Stimulated activated CD8-positive, alpha-beta memory T cell treated with anti-CD3 and anti-CD28 coated beads, Interleukin-7, amount 100 ng/mL, for 48 hours (primary cell): ENCODE data around the gene FBXL17.

Experiments used
- DNase-seq, 2 donors: peaks; one replicate each; pipeline ENCODE4 v3.0.0-alpha.2; 2020; ENCODE audit warnings: low read depth in 1 of 2; ENCODE audit errors: extremely low read depth in 1 of 2

The FBXL17 gene

DNA sequence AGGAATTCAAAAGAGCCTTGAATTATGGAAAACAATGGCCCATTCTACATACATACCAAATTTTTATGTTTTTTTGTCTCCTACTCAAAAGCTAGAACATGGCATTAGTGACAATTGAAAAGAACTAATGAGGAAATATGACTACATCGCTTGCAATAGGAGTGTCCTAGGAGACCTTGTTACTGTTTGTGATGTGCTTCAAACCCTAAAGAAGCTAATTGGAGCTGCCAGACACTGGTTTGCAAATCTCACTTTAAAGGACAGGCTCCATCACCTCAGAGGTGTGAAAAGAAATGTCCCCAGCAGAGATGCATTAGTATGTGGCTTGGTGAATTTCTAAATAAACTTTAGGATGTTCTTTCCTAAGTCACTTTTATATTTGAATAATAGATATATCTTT is 356.9 kb downstream of the FBXL17 start:
- DNase-seq, result no peak

DNA sequence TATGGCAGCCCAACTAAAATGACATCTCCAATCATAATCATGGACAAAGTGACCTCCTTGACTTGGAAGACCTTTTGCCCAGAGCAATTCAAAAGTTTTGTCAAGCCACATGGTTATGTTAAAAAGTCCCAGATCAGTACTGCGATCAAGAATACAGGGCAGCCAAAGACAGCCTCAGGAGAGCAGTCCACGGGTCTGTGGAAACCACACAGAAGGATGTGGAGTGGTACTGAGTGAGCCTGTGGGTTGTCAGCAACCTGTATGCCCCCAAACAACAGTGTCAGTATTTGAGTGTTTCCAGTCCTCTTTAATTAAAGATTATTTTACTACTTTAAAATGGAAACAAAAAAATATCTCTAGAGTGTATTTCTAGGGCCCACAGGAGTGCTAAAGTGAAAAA is 365.8 kb downstream of the FBXL17 start:
- no peak for DNase-seq

DNA sequence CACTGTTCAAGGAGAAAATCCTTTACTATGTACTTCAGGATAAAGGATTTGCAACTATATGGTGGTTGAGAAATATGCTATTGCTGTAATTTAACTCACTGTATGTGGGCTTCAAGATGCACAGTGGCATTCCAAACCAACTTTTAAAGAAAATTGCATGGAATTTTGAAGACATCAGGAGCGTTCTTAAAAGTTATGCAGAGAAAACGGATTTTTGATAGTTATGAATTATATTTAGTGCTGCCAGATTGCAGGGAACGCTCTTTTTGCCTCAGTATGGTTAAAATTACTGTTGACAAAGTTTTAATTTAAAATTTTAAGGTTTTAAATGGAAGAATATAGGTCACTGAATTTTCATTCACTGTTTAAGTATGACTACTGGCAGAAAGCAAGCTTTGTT is 375.1 kb downstream of the FBXL17 start:
- no peak for DNase-seq

DNA sequence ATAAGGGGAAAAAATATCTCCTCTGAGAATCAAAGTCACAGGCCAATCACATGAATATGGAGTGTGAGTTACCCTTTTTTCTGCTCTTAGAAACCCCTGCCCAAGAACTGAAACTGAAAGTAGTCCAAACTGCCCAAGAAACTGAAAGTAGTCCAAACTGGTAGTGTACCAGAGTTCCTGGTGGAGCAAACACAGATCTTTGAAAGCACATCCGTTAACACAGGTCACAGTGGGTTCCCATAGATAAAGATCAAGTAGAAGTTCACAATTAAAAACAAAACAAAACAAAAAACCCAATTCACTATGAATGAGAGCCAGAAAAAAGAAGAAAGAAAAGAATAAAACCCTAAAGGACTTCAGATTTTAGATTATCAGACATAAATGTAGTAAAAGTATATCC is 378.7 kb downstream of the FBXL17 start:
- no peak for DNase-seq

DNA sequence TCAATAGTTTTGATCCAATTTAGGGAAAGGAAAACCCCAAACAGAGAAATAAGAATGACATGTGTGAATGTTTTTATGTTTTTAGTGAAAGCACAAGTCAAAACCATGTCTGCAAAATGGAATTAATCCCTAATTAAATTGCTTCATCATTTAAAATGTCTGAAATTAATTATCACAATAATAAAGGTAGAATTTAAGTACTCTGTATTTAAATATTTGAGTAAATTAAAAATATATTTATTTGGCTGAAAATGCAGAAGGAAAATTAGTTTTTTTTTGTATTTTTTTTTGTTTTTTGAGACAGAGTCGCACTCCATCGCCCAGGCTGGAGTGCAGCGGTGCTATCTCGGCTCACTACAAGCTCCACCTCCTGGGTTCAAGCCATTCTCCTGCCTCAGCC is 380.7 kb downstream of the FBXL17 start:
- DNase-seq, result no peak

DNA sequence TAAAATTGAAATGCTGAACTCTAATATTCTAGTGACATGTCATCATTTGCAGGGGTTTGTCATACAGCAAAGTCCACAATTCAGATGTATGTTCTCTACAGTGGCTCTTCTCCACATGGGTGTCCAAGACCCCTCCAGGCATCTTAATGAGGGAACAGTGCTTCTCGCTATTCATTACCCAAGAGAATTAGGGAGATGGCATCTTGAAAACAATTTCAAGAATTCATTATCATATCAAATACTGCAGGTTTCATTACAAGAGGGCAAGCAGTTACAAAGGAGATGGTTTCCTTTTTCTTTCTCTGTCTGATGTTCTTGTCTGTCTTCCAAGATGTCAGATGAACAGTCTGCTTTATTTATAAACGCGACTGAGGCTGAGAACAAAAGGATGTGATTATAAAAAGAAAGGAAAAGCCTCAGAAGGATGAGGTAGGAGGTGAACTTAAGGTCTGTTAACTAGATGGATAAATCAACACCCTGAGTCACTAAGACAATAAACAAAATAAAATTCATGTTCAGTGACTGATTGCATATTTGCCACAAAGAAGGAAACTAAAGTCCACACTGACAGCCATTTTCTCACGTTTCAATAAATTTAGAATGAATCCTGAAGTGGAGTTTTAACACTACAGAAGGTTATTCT is 384.4 kb downstream of the FBXL17 start:
- DNase-seq, result no peak

DNA sequence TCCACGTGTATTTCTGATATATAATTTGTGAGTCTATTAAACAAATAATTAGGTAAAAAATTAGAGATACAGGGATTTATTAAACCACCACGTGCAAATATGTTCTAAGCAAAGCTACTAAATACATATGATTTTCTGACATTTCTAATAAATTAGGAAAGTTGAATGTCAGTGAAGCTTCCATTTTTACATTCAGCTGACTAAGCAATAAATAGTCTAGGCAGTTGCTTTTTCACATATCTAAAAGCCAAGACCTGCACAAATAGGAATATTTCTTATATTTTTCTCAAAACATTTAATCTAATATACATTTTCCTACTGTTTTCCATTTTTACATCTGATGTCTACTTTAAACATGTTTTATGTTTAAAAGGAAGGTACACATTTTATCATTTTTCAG is 388.6 kb downstream of the FBXL17 start:
- no peak for DNase-seq

DNA sequence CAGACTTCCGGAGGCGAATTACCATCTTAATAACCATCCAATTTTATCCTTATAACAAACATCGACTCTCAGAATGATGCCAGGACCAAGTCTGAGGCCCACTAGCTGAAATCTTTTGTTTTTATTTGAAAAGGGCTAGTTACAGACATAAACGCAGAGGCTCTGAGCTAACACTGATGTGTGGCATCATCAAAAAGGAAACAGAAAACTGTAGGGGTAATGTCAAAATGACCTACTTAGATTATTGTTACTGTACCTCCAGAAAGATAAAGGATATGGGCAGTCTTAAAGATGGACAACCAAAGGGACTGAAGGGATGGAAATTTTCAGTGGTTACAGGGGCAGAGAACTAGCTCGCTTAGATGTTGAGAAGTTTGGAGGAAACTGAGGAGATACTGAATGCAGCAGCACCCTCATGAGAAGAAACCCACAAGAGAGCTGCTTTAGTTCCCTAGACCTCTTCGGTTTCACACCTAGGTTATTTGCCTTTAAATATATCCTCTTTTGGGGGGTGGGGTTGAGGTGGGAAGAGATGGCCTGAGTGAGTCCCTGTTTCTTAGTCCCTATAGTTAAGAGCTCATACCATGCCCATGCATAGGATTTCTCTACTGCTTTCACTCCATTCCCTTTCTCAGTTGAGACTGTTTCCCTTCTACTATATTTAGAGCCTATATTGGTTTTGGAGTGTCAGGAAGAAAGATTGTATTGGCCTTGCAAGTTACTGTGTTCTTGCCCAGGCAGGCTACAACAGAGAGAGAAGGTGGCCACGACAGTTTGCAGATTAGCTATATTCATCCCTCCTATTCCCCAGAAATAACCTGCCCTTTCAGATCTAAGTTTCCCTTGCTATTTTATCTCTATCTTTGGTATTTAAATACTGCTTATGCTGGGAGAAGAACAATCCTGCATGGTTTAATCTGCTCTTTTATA is 390.8 kb downstream of the FBXL17 start:
- no peak for DNase-seq

DNA sequence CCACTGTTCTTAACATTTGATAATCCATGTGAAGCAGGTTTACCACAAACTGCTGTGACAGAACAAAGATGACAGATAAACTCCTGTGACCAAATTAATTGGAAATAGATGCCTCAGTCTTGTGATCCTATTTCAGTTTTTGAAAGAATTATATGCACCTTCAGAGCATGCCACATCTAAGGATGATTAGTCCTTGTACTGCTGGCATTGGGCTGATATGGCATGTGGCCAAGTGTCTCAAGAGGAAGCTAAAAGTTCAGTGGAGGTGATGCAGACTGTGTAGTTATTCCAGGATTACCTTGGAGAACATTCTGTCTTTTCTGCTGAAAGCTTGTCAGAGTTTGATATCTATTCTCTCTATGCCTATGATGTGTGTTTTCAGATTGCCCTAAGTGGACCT is 396.8 kb downstream of the FBXL17 start:
- DNase-seq, result no peak

DNA sequence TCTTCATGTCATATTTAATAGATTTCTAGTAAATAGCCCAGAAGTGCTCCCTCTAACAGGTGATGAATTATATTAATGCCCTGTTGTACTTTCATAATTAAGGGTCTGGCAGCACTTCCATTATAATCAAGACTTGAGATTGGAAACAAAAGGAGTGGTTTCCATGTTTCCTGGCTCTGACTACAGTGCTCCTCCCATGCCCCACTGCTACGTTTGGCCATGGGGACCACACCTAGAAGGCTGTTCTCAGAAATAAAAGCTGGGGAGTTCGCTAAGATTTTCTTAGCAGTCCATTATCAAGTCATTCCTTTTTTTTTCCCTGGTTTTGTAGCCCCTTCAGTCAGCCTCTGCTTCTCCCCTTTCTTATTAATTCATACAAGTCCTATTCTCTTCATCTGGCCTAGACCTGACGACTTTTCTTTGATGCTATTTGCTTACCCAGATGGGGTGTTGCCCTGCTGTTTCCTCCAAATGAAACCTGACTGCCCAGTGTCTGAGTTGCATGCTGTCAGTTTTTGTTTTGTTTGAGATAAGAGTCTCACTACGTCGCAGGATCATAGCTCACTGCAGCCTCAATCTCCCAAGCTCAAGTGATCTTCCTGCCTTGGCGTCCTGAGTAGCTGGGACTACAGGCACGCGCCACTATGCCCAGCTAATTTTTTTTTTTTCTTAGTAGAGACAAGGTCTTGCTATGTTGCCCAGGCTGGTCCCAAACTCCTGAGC is 399.0 kb downstream of the FBXL17 start:
- no peak for DNase-seq

DNA sequence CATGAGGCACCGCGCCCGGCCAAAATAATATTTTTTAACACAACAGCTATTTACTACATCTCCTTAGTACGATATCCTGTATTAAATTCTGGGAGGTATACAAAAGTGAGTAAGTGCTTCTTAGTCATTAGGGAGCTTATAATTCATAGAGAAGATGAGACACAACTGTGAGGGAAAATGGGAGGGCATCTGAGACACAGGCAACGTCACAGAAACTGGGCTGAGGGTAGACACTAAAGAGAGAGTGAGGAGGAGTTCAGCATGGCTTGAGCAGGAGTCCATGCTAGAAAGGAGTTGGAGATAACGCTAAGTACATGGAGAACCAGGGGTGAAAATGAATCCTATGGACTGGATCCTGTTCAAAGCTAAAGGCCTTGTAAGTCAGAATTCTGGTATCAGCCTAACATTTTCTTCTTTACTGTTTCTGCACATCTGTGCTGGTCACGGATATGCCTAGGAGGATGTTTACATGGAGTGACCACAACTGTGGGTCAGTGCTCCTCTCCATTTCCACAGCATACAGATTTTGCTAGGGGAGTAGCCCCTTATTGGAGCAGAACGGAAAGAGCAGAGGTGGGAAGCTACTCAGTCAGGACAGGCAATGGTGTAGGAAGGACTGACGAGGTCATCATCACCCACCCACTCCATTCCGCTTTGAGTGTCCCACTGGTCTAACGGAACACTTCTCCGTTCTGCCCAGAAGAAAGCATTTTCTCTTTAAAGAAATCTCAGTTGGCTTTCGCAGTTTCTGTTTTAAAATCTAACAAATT is 400.8 kb downstream of the FBXL17 start:
- DNase-seq, result peak in 1 of 2 donors; percentile 2

DNA sequence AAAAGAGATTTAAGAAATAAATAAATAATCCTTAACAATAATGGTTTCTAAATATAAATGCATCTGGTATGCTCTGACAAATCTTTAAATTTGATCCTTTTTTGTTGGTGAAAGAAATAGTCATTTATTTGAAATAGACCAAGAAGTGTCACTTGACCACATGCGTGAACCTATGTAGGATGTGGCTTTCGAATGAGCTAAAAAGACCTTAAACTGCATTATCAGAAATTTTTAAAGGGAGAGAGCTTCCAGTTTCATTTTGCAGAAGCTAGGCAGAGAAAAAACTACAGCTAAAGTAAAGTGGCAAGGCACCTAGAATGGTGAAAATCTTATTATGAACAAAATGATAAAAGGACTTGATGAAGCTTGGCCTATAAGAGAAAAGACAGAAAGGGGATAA is 402.0 kb downstream of the FBXL17 start:
- no peak for DNase-seq

DNA sequence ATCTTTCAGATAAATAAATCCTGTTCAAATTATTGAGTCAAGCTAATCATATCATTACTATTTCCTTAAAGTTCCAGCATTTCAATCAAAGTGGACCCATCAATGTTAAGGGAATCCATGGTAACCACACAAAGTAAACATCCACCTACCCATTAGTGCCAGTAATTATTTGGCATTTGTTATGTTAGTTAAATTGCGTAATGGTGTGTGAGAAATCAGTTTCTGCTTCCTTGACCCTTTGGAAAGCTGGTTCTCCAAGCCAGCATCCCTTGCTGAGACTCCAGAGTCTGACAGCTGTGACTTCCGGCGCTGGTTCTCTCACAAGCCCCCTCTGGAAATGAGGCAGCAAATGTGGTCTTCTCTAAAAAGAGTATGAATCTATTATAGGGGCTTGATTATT is 402.6 kb downstream of the FBXL17 start:
- no peak for DNase-seq

DNA sequence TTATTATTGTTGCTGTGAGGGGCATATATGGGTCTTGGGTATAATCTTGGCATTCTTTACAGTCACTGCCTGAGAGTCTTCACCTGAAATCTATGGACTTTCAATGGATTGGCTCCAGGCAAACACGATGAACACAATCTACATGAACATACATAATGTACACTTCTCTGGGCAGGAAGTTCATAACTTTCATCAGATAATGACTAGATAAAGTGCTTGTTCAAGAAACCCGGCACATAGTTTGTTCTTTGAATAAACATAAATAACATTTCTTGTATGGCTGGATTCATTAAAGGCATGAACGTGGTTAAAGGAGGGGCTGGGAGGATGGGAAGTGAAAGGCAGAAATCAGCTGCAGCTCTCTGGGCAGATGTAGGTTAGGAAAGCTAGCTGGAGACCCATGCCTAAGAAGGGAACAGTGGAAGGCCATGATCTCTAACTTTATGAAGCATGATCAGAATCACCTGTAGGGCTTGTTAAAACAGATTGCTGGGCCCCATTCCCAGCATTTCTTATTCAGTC is 404.3 kb downstream of the FBXL17 start:
- DNase-seq, result no peak

DNA sequence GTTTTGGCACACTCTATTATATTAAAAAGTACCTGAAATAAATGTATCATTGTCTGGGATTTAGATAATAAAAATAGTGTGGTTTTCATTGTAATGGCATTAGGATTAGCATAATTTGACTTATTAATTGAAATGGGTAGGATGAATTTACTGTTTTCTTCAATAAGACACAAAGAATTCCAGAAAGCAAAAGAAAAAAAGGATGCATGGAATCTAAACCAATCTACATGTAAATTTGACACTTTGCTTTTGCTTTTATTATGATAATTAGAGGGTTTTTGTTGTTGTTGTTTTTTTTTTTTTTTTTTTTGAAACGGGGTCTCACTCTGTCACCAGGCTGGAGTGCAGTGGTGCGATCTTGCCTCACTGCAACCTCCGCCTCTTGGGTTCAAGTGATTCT is 406.3 kb downstream of the FBXL17 start:
- no peak for DNase-seq

DNA sequence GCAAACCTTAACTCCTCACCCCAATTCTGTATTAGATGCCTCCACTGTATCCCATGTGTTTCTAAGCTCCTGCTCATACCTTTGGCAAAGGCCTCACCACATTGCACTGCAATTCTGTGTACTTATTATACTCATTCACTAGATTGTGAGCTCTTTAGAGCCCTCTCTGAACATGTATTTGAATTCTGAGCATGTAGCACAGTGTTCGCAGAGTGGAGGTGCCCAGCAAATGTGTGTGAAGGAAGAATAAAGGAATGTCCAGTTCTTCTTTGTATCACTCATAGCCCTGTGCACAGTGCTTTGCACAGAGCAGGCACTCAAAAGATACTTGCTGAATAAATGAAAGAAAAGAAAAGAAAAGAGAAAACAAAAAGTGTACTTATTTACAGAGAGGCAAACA is 410.1 kb downstream of the FBXL17 start:
- no peak for DNase-seq

DNA sequence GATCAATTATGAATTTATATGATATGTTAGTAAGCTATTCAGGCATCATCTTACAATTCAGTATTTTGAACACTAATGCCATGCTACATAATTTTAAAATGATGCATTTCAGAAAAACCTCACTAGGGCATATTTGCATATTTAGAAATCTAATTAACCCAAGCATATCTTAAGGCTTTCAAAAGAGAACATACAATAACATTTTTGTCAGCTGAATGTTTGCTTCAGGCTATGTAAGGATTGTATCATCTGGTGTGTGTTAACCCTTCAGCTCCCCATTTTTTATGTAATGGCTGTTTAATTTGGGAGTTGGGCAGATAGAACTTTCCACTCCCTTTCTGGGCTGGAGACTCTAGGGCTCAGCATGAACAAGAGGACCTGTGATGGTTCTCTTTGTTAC is 412.1 kb downstream of the FBXL17 start:
- DNase-seq, result no peak

DNA sequence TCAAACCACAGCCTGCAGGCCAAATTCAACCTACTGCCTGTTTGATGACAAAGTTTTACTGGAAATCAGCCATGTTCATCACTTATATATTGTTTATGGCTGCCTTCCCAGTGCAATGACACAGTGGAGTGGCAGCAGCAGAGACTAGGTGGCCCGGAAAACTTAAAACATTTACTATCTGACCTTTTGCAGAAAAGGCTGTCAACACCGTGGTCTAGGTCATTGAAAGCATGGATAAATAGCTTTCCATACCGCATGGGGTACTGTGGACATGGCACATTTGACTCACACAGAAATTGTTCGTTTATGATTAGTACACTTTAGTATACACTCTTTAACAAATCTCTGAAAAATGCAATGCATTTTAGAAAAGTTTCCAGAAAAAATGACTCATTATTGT is 412.9 kb downstream of the FBXL17 start:
- no peak for DNase-seq

DNA sequence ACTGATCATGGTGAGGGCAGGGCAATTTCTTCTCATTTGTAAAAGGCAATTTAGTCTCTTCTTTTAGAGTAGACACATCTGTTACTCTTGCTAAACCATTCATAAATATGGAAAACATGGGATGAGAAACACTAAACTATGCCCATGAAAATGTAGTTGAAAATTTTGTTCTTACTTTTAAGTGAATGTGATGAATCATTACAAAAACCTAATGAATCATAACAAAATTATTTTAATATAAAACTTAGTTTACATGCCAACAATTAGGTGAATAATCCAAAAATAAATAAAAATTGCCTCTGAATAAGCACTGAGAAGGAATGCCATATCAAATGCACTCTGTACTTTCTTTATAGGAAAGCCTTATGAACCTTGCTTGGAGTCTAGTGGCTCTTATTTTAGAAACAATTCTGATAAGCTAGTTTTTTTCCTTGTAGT is 413.5 kb downstream of the FBXL17 start:
- no peak for DNase-seq

DNA sequence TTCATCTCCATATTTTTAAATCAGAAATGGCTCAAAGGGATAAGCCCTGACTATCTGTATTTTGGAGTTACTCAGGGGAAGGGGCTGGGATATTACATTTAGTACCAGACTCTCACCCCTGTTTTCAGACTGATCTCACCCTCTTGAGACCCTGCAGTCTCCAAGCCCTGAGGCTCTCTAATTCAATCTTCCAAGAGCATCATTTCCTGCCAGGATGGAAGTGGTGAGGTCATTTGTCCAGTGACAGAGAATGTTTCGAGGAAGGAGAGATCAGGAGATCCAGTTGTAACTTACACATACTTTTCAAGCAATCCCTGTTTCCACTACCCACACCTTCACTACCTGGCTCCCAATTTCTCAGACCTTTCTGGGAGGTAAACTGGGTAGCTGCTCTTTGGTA is 415.7 kb downstream of the FBXL17 start:
- DNase-seq, result no peak

DNA sequence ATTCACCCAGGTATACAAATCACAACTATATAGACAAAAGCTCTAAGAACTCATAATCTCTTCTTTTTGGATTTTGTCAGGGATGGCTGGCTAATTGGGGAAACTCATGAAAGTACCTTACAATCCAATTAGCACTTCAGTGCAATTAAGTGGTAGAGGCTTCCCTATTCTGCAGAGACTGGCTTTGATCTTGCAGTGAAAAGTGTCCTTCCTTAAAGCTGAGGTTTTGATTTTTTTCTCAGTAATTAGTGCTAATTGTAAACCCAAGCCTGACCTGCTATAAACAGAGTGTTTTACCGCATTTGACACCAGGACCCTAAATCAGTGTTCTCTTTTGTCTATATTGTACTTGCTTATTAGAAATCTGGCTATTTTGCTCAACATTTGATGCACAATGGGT is 417.2 kb downstream of the FBXL17 start:
- no peak for DNase-seq
